ENCODE data around the gene DYRK1A. TPM values are rescaled to one million over a fixed set of nuclear protein-coding genes. Genes with fewer than 3 reads are reported as not detected.
A peak's percentile ranks its signal among the peaks of the same experiment; 100 is the strongest.

DYRK1A gene
- total and polyA plus RNA-seq, 10 of the 15 experiments (the other 5 are each of a cell fraction or from before 2014, with no cell fraction given): 2.4 to 68.6 (median 30.7) TPM

DNA sequence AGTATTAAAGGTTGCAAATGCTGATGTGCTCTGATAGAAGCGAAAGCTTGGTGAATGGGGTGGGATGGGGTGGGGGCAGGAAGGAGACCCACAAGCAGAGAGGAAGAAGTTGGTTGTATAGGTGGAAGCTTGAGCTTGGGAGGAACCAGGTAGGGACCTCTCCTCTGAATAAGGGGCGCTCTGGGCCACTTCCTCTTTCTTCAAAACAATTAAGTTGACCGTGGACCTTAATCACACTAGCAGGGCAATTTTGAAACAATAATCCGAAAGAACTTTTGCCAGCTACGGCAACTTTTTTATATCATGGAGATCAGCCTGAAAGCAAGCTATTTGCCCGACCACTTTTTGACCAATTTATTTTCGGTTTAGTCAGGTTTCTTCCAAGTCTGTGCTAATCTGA lies 1.9 kb upstream of the DYRK1A start:
- peak overlapping the region; percentile 77; the same call in 1 of the 2 replicates for H3K4me3 ChIP-seq
- DNase-seq (ENCODE audit: low read depth, low spot score) (no peak), ATAC-seq (no peak), FAIRE-seq (peak; percentile 86)
- SMC1A ChIA-PET (ENCODE audit: uncharacterized antibody, unreplicated experiment): interaction anchor here (1.1 to 2.3 kb wide), 12 partner anchors 9 to 132 kb away, joined by 3 to 12 read pairs (median 5); partner anchors contain the start of gene VPS26C
- intact Hi-C loops (cut with micrococcal nuclease; ENCODE audit: unreplicated experiment) (loop anchor here (10.0 kb wide), 1 partner anchor 380 kb away; no protein-coding TSS in a partner anchor), in situ Hi-C loops (cut with MboI) (no loop called here)
- H3K27ac ChIP-seq (ENCODE audit: control insufficient read depth, insufficient read depth): 0 out of 2 replicates have a peak overlapping the region, but pooled peaks have one; percentile 13
- TF ChIP-seq, protein P1, sequence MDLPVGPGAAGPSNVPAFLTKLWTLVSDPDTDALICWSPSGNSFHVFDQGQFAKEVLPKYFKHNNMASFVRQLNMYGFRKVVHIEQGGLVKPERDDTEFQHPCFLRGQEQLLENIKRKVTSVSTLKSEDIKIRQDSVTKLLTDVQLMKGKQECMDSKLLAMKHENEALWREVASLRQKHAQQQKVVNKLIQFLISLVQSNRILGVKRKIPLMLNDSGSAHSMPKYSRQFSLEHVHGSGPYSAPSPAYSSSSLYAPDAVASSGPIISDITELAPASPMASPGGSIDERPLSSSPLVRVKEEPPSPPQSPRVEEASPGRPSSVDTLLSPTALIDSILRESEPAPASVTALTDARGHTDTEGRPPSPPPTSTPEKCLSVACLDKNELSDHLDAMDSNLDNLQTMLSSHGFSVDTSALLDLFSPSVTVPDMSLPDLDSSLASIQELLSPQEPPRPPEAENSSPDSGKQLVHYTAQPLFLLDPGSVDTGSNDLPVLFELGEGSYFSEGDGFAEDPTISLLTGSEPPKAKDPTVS (IDR thresholded peaks at IDR 0.05; ENCODE audit: low read depth, low read length): no peak
- TF ChIP-seq E2F4 (IDR thresholded peaks at IDR 0.05; ENCODE audit: low read depth, low read length) (no peak), CREM (IDR thresholded peaks at IDR 0.05; ENCODE audit: low read depth) (no peak), SPI1 (IDR thresholded peaks at IDR 0.05; ENCODE audit: borderline replicate concordance, insufficient read depth, low read depth, low read length) (peak; percentile 94), RELB (IDR thresholded peaks at IDR 0.05; ENCODE audit: low read depth) (no peak), CBFB (IDR thresholded peaks at IDR 0.05; ENCODE audit: low read depth) (no peak), MXI1 (IDR thresholded peaks at IDR 0.05; ENCODE audit: low read depth, low read length) (no peak), NBN (IDR thresholded peaks at IDR 0.05) (no peak), MTA2 (IDR thresholded peaks at IDR 0.05; ENCODE audit: low read depth) (peak; percentile 35; the same call in 1 of the 2 replicates), GABPA (IDR thresholded peaks at IDR 0.05; ENCODE audit: low read depth) (no peak), NFXL1 (IDR thresholded peaks at IDR 0.05; ENCODE audit: borderline replicate concordance) (no peak), JUNB (IDR thresholded peaks at IDR 0.05) (no peak), STAT3 (IDR thresholded peaks at IDR 0.05; ENCODE audit: low read depth, low read length) (no peak), NR2C1 (IDR thresholded peaks at IDR 0.05) (no peak)
- 77% methylated on average over 7 of the region's 7 CpGs for WGBS (ENCODE audit: insufficient coverage, insufficient replicate concordance, low lambda C conversion rate, missing lambda C conversion rate)
- peaks cover 3% of the 10 kb centered on the region; the same call in 1 of the 2 replicates for H3K4me1 ChIP-seq (ENCODE audit: control insufficient read depth, insufficient read depth, low read length)
- no peaks in the 10 kb centered on the region; the same call in 1 of the 2 replicates for H4K20me1 ChIP-seq (ENCODE audit: control insufficient read depth, insufficient read depth)
- CTCF ChIA-PET: interaction anchor here (0.8 to 2.2 kb wide), 10 partner anchors 8 to 388 kb away, joined by 3 to 13 read pairs (median 3); no protein-coding TSS in a partner anchor
- H3K36me3 ChIP-seq (ENCODE audit: control insufficient read depth in 2 of 2, insufficient read depth in 2 of 2, low read length in 1 of 2): no peaks in the 10 kb centered on the region
- H3K9ac ChIP-seq (ENCODE audit: control insufficient read depth, insufficient read depth, low read length): peak overlapping the region; percentile 8; the same call in 1 of the 2 replicates
- BruUV-seq (replicated peaks): no TSS peak
- POLR2A ChIA-PET: interaction anchor here (1.2 to 2.3 kb wide), 2 partner anchors 10 to 98 kb away, joined by 4 to 11 read pairs; partner anchors contain the start of gene VPS26C
- H3K79me2 ChIP-seq (ENCODE audit: control insufficient read depth, insufficient read depth, low read length): peaks cover 37% of the 10 kb centered on the region
- H3K27me3 ChIP-seq (replicated peaks in 1 of 2; ENCODE audit: control insufficient read depth in 2 of 2, insufficient read depth in 2 of 2, low read length in 1 of 2): no peaks in the 10 kb centered on the region
- RAD21 ChIA-PET (ENCODE audit: unreplicated experiment): interaction anchor here (1.1 to 2.3 kb wide), 6 partner anchors 43 to 198 kb away, joined by 3 to 11 read pairs (median 6); partner anchors contain the start of gene VPS26C
- H3K4me2 ChIP-seq (ENCODE audit: control insufficient read depth, insufficient read depth): peak overlapping the region; percentile 66
- H2AFZ ChIP-seq (ENCODE audit: control insufficient read depth, low read depth, low read length): no peak overlapping the region
- no peaks in the 10 kb centered on the region for H3K9me3 ChIP-seq (replicated peaks; ENCODE audit: control insufficient read depth, insufficient read depth, low read length)

All from GM12878 (cell line).